HepG2 (cell line): Measurements from ENCODE around the gene RPS6KA2. TPM values are rescaled to one million over a fixed set of nuclear protein-coding genes. Genes with fewer than 3 reads are reported as not detected.

Experiments
- ELF4 ChIP-seq: sonication (generic); formaldehyde crosslinking; IDR thresholded peaks from 2 replicates; pipeline ENCODE4 v1.5.0; 2020; ENCODE audit warnings: missing genetic modification reagents, mild to moderate bottlenecking, moderate library complexity, borderline replicate concordance
- HIVEP1 ChIP-seq: sonication (generic); formaldehyde crosslinking; IDR thresholded peaks from 2 replicates; pipeline ENCODE4 v1.4.0; 2020; ENCODE audit warnings: mild to moderate bottlenecking, missing genetic modification reagents
- SALL2 ChIP-seq: sonication (generic); formaldehyde crosslinking; IDR thresholded peaks from 2 replicates; pipeline ENCODE4 v1.8.1; 2023; ENCODE audit warnings: mild to moderate bottlenecking, missing genetic modification reagents, inconsistent platforms
- ZBTB40 ChIP-seq, 2 experiments: fragments of 450-650 bp in 1 of 2; sonication (generic) in 1 of 2; formaldehyde crosslinking in 1 of 2; IDR thresholded peaks; 2 replicates each; pipeline versions ENCODE4 v1.6.1 to v1.8.0; 2016 to 2022; ENCODE audit warnings: antibody characterized with exemption in 1 of 2, mild to moderate bottlenecking in 1 of 2, missing genetic modification reagents in 1 of 2
- ZMAT3 ChIP-seq: sonication (generic); formaldehyde crosslinking; conservative IDR thresholded peaks from 2 replicates; pipeline ENCODE4 v1.7.0; 2021; ENCODE audit warnings: missing genetic modification reagents
- polyA plus RNA-seq, 8 experiments: library from polyadenylated mRNA; depleted of rRNA in 3 of 8; stranded (reverse) in 7 of 8; unstranded in 1 of 8; fragments of >200 nt; fragmentation: Illumina TruSeq in 4 of 8; extraction: Trizol in 4 of 8; gene quantifications; 2 replicates each; pipeline versions ENCODE4 v1.2.1 to v1.2.3, GENCODE V29; 2011 to 2016; ENCODE audit warnings: low read depth in 4 of 8, missing spikeins in 1 of 8, mixed read lengths in 1 of 8; ENCODE audit not compliant: insufficient read depth in 1 of 8
- total RNA-seq, 5 experiments: library from RNA; depleted of rRNA; stranded (reverse); fragments of >200 nt; fragmentation: Illumina TruSeq; extraction: Trizol; gene quantifications; 2 replicates each; pipeline ENCODE4 v1.2.3, GENCODE V29; 2016; ENCODE audit warnings: low read depth in 1 of 5
- TF ChIP-seq, protein P1 (sequence below): sonication (generic); formaldehyde crosslinking; IDR thresholded peaks from 2 replicates; pipeline ENCODE4 v1.9.0; 2021; ENCODE audit warnings: mild to moderate bottlenecking, missing genetic modification reagents
- TF ChIP-seq, protein P2 (sequence below): sonication (generic); formaldehyde crosslinking; IDR thresholded peaks from 2 replicates; pipeline ENCODE4 v1.5.0; 2020; ENCODE audit warnings: missing genetic modification reagents
- TF ChIP-seq, protein P3 (sequence below): sonication (generic); formaldehyde crosslinking; IDR thresholded peaks from 2 replicates; pipeline ENCODE4 v1.5.0; 2020; ENCODE audit warnings: mild to moderate bottlenecking, missing genetic modification reagents, borderline replicate concordance

Gene RPS6KA2
- total and polyA plus RNA-seq, 2 of the 13 experiments (the other 11 are each of a cell fraction or from before 2014, with no cell fraction given) = 0.22 to 0.38 TPM

GRCh38 chr6:166388290-166389004 lies 238.6 kb downstream of the RPS6KA2 start (continued):
- TF ChIP-seq, protein P1, sequence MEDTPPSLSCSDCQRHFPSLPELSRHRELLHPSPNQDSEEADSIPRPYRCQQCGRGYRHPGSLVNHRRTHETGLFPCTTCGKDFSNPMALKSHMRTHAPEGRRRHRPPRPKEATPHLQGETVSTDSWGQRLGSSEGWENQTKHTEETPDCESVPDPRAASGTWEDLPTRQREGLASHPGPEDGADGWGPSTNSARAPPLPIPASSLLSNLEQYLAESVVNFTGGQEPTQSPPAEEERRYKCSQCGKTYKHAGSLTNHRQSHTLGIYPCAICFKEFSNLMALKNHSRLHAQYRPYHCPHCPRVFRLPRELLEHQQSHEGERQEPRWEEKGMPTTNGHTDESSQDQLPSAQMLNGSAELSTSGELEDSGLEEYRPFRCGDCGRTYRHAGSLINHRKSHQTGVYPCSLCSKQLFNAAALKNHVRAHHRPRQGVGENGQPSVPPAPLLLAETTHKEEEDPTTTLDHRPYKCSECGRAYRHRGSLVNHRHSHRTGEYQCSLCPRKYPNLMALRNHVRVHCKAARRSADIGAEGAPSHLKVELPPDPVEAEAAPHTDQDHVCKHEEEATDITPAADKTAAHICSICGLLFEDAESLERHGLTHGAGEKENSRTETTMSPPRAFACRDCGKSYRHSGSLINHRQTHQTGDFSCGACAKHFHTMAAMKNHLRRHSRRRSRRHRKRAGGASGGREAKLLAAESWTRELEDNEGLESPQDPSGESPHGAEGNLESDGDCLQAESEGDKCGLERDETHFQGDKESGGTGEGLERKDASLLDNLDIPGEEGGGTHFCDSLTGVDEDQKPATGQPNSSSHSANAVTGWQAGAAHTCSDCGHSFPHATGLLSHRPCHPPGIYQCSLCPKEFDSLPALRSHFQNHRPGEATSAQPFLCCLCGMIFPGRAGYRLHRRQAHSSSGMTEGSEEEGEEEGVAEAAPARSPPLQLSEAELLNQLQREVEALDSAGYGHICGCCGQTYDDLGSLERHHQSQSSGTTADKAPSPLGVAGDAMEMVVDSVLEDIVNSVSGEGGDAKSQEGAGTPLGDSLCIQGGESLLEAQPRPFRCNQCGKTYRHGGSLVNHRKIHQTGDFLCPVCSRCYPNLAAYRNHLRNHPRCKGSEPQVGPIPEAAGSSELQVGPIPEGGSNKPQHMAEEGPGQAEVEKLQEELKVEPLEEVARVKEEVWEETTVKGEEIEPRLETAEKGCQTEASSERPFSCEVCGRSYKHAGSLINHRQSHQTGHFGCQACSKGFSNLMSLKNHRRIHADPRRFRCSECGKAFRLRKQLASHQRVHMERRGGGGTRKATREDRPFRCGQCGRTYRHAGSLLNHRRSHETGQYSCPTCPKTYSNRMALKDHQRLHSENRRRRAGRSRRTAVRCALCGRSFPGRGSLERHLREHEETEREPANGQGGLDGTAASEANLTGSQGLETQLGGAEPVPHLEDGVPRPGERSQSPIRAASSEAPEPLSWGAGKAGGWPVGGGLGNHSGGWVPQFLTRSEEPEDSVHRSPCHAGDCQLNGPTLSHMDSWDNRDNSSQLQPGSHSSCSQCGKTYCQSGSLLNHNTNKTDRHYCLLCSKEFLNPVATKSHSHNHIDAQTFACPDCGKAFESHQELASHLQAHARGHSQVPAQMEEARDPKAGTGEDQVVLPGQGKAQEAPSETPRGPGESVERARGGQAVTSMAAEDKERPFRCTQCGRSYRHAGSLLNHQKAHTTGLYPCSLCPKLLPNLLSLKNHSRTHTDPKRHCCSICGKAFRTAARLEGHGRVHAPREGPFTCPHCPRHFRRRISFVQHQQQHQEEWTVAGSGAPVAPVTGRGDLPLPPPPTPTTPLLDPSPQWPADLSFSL (CRISPR knock-in tag) = 0 out of 2 replicates have a peak, but pooled peaks have one; percentile 14
- TF ChIP-seq SALL2 (no peak), ZMAT3 (peak; percentile 20; the same call in 1 of the 2 replicates), ZBTB40 (IDR thresholded peaks at IDR 0.05) (no peak), ZBTB40 (CRISPR knock-in tag; IDR thresholded peaks at IDR 0.05) (no peak), HIVEP1 (CRISPR knock-in tag) (0 out of 2 replicates have a peak, but pooled peaks have one; percentile 11), ELF4 (CRISPR knock-in tag) (no peak)
- TF ChIP-seq, protein P2, sequence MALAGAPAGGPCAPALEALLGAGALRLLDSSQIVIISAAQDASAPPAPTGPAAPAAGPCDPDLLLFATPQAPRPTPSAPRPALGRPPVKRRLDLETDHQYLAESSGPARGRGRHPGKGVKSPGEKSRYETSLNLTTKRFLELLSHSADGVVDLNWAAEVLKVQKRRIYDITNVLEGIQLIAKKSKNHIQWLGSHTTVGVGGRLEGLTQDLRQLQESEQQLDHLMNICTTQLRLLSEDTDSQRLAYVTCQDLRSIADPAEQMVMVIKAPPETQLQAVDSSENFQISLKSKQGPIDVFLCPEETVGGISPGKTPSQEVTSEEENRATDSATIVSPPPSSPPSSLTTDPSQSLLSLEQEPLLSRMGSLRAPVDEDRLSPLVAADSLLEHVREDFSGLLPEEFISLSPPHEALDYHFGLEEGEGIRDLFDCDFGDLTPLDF = no peak
- TF ChIP-seq, protein P3, sequence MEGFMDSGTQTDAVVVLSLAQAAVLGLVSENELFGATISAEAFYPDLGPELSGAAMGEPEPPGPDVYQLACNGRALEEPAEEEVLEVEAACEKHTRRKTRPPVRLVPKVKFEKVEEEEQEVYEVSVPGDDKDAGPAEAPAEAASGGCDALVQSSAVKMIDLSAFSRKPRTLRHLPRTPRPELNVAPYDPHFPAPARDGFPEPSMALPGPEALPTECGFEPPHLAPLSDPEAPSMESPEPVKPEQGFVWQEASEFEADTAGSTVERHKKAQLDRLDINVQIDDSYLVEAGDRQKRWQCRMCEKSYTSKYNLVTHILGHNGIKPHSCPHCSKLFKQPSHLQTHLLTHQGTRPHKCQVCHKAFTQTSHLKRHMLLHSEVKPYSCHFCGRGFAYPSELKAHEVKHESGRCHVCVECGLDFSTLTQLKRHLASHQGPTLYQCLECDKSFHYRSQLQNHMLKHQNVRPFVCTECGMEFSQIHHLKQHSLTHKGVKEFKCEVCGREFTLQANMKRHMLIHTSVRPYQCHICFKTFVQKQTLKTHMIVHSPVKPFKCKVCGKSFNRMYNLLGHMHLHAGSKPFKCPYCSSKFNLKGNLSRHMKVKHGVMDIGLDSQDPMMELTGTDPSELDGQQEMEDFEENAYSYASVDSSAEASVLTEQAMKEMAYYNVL (CRISPR knock-in tag) = no peak
